Skin epidermis (tissue), 12 donors: ENCODE measurements around the gene C6orf120.

Experiments used
- H3K27ac ChIP-seq, 21 experiments: fragments of 200-600 bp; sonication (generic) in 11 of 21; one replicate each; pipeline ENCODE4 v1.5.0; 2020; ENCODE audit warnings: mild to moderate bottlenecking in 3 of 21, inconsistent platforms in 2 of 21, moderate library complexity in 2 of 21
- H3K4me3 ChIP-seq, 7 experiments: fragments of 200-600 bp; sonication (generic) in 2 of 7; one replicate each; pipeline ENCODE4 v1.5.0; 2020; ENCODE audit warnings: inconsistent platforms in 2 of 7, mild to moderate bottlenecking in 2 of 7, moderate library complexity in 1 of 7

Gene C6orf120

DNA sequence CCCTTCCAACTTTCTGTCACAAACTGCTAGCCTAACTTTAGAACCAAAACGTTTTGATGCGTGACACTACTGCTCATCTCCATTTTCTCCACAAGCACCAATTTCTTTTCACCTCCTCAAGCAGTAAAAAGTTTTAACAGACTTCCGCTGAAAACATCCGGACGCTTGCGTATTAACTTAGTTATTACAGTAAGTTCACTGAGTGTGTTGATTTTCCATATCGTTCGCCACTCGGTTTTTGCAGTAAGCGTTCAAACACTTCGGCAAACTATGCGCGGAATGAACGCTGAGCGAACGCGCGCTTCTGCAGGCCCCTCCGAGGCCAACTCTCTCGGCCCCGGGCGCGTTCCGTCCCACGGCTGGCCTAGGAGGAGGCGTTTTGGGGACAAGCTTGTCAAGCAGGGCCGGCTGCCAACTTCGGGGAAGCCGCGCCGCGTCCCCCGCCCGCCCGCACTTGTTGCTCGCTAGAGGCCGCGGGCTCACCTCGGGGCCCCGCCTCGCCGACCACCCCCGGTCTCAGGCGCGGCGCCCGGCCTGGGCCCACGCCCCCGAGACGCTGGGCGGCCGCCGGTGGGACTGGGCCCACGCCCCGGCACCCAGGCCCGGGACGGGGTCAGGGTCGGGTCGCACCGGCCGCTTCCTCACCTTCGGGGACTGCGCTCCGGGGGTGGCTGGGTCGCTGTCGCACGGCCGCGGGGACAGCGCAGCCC lies 21.4 kb downstream of the C6orf120 start:
- peak overlapping the region; percentile 52 to 96 (median 88) for H3K27ac ChIP-seq

DNA sequence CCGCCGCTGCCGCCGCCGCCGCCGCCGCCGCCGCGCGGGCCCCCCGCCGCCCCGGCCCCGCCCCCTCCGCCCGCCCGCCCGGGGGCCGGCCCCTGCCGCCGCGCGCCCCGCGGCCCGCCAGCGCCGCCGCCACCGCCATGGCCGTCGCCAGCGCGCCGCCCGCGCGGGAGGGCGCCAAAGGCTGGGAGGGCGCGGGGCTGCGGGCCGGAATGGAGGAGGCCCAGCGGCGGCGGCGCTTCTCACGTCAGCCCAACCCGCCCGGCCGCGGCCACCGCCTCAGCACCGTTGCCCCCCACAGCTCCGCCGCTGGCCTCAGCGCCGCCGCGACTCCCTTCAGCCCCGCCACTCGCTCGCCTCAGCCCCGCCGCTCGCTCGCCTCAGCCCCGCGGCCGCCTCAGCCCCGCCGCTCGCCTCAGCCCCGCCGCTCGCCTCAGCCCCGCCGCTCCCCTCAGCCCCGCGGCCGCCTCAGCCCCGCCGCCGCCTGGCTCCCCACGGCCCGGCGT lies 22.1 kb downstream of the C6orf120 start:
- Histone ChIP-seq H3K27ac (peak overlapping the region in 17 of 21 experiments; percentile 41 to 97 (median 87)), H3K4me3 (peak overlapping the region; percentile 57 to 94 (median 70))

More for the DNA sequence above, 21.4 kb downstream of the C6orf120 start:
- peak overlapping the region; percentile 57 to 94 (median 76) for H3K4me3 ChIP-seq

GRCh38 chr6:169724494-169725124 lies 22.7 kb downstream of the C6orf120 start, which contains the start of gene PHF10:
TSS of gene PHF10 (minus strand) at chr6:169724500. CDS start at chr6:169723931, 569 bp downstream.
- Histone ChIP-seq H3K4me3 (peak within 1 kb of the TSS; percentile 57 to 94 (median 76)), H3K27ac (peak within 1 kb of the TSS; percentile 76 to 97 (median 89))

DNA sequence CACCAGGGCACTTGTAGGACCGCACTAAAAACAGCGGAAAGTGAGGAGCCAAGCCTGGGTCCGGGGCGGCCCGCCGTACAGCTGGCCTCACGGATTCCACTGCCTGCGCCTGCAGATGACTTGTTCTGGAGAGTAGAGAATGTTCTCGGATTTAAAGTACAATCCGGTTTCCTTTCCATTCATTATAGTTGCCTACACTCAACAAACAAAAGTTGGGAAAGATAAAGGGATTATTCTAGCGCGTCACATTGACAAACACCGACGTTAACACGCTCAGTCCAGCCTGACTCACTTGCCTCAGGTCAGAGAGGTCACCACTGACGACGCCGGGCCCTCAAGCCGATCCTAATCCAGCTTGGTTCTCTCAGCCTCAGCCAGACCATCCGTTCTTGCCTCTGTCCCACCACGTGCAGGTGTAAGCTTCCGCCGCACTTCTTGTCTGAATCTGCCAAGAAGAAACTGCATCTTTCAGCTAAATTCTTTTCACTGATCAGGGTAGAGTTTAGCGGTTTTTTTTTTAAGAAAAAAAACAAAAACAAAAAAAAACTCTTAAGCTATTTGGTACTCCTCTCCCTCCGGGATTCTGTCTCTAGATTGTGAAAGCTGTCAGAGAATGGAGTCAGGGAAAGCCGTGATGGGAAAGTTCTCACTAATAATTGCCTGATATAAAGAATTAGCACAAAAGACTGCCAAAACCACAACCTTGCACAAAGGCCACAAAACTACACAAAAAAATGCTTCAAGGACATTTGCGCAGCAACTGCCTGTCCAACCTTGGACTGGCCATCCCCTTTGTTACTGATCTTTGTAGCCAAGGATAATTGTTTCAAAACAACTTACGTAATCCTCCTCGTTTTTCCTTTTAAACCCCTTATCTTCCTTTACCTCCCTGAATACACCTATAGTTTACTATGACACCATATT lies 23.5 kb downstream of the C6orf120 start:
- Histone ChIP-seq H3K4me3 (peak overlapping the region; percentile 57 to 79 (median 70)), H3K27ac (peak overlapping the region in 19 of 21 experiments; percentile 8 to 95 (median 85))

GRCh38 chr6:169726049-169726400 lies 24.1 kb downstream of the C6orf120 start:
- no peak overlapping the region for H3K4me3 ChIP-seq
- H3K27ac ChIP-seq = no peak overlapping the region

GRCh38 chr6:169726963-169727362 lies 25.0 kb downstream of the C6orf120 start:
- H3K4me3 ChIP-seq = no peak overlapping the region
- H3K27ac ChIP-seq = no peak overlapping the region

GRCh38 chr6:169729961-169730360 lies 28.0 kb downstream of the C6orf120 start:
- H3K4me3 ChIP-seq = no peak overlapping the region
- H3K27ac ChIP-seq = no peak overlapping the region

GRCh38 chr6:169738204-169738975 lies 36.5 kb downstream of the C6orf120 start:
- Histone ChIP-seq H3K4me3 (no peak overlapping the region), H3K27ac (no peak overlapping the region)

GRCh38 chr6:169738976-169739529 lies 37.1 kb downstream of the C6orf120 start:
- no peak overlapping the region for H3K4me3 ChIP-seq
- H3K27ac ChIP-seq = no peak overlapping the region

DNA sequence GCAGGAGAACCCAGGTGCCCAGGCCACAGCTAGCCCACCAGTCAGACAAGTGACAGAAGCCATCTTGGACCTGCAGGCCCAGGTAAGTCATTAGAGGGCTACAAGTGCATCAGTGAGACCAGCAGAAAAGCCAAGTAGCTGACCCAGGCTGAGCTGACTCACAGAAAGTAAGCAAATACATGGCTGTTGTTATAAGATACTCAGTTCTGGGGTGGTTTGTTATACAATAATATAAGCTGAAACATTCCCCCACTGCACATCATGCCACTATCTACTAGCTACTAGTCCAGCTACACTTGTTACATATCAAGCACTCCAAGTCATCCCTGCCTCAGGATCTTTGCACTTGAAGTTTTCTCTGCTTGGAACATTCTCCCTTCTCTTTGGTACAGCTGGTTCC lies 39.4 kb downstream of the C6orf120 start:
- no peak overlapping the region for H3K27ac ChIP-seq
- H3K4me3 ChIP-seq = no peak overlapping the region

- no peak overlapping the region for H3K27ac ChIP-seq
Observed at GRCh38 chr6:169745405-169745804, 43.5 kb downstream of the C6orf120 start.

GRCh38 chr6:169746556-169746955 lies 44.6 kb downstream of the C6orf120 start:
- no peak overlapping the region for H3K4me3 ChIP-seq
- no peak overlapping the region for H3K27ac ChIP-seq

More at GRCh38 chr6:169745405-169745804, 43.5 kb downstream of the C6orf120 start:
- H3K4me3 ChIP-seq = no peak overlapping the region

GRCh38 chr6:169751242-169752073 lies 49.5 kb downstream of the C6orf120 start, which contains the start of the genes DYNLT2 and ERMARD:
TSS of gene DYNLT2 (minus strand) at chr6:169751572. CDS start at chr6:169751458, 114 bp downstream.
TSS of gene ERMARD (plus strand) at chr6:169751622. CDS start at chr6:169751658, 36 bp downstream.
- Histone ChIP-seq H3K27ac (peak within 1 kb of the TSS; percentile 87 to 99 (median 98)), H3K4me3 (peak within 1 kb of the TSS; percentile 68 to 97 (median 79))

GRCh38 chr6:169752074-169752623 lies 50.2 kb downstream of the C6orf120 start:
- Histone ChIP-seq H3K27ac (peak overlapping the region; percentile 87 to 99 (median 98)), H3K4me3 (peak overlapping the region; percentile 68 to 97 (median 79))
